H1 (cell line): ENCODE results near the gene ZBTB33. TPM values are rescaled to one million over a fixed set of nuclear protein-coding genes. Genes with fewer than 3 reads are reported as not detected.

Experiments used
- CTCF ChIA-PET: fragments of 300-600 bp; sonication (Branson Sonifier 250); formaldehyde crosslinking; loops from one replicate; lab custom pipeline; 2021; ENCODE audit not compliant: partially characterized antibody; lab: Charles Lee
- POLR2A ChIA-PET: fragments of 300-600 bp; sonication (Branson Sonifier 250); formaldehyde crosslinking; loops from one replicate; lab custom pipeline; 2021; ENCODE audit warnings: inconsistent platforms; ENCODE audit not compliant: partially characterized antibody; lab: Charles Lee
- DNase-seq, 2 experiments: peaks; one replicate each; pipeline versions ENCODE4 v3.0.0 to v3.0.0-alpha.2; 2010 to 2022; ENCODE audit warnings: low spot score in 2 of 2, low read depth in 1 of 2, mixed read lengths in 1 of 2
- FAIRE-seq: peaks from 2 replicates; lab custom pipeline; 2011; peaks lifted over from hg19 to GRCh38; lab: Jason Lieb, UNC
- H2AFZ ChIP-seq: 2 replicates; pipeline ENCODE4 v1.8.1; 2012; ENCODE audit warnings: low read length, inconsistent platforms
- H2AK5ac ChIP-seq: 2 replicates; pipeline ENCODE4 v1.6.1; 2013; ENCODE audit warnings: low read depth, low read length
- H2BK120ac ChIP-seq: replicated peaks from 2 replicates; pipeline ENCODE3; 2013; ENCODE audit warnings: low read depth, low read length, inconsistent platforms
- H2BK12ac ChIP-seq: 2 replicates; pipeline ENCODE4 v1.6.1; 2013; ENCODE audit warnings: low read depth, low read length
- H2BK15ac ChIP-seq: 2 replicates; pipeline ENCODE4 v1.6.1; 2013; ENCODE audit warnings: low read length
- H2BK20ac ChIP-seq: 2 replicates; pipeline ENCODE4 v1.6.1; 2013; ENCODE audit warnings: low read length
- H2BK5ac ChIP-seq: 2 replicates; pipeline ENCODE4 v1.6.1; 2013; ENCODE audit warnings: low read depth, low read length
- H3K14ac ChIP-seq: 2 replicates; pipeline ENCODE4 v1.6.1; 2013; ENCODE audit warnings: inconsistent platforms; ENCODE audit not compliant: insufficient read length
- H3K18ac ChIP-seq: 2 replicates; pipeline ENCODE4 v1.6.1; 2013; ENCODE audit warnings: low read length; ENCODE audit errors: extremely low read depth
- H3K23ac ChIP-seq: 2 replicates; pipeline ENCODE4 v1.6.1; 2013; ENCODE audit warnings: inconsistent platforms; ENCODE audit not compliant: insufficient read length
- H3K23me2 ChIP-seq: 2 replicates; pipeline ENCODE4 v1.6.1; 2013; ENCODE audit warnings: low read depth, low read length
- H3K27ac ChIP-seq: 2 replicates; pipeline ENCODE4 v1.6.1; 2011; ENCODE audit warnings: low read depth, low read length, inconsistent platforms
- H3K27me3 ChIP-seq, 4 experiments: replicated peaks in 1 of 4; 1 replicate in 1 of 4; 2 replicates in 3 of 4; pipeline versions ENCODE4 v1.6.1 to v1.8.1; 2011 to 2013; ENCODE audit warnings: low read length in 3 of 4, mild to moderate bottlenecking in 3 of 4, inconsistent platforms in 2 of 4, mixed read lengths in 2 of 4, moderate library complexity in 1 of 4; ENCODE audit not compliant: control insufficient read depth in 3 of 4, insufficient read depth in 3 of 4; ENCODE audit errors: extremely low read depth in 1 of 4
- H3K36me3 ChIP-seq, 4 experiments: 2 replicates each; pipeline versions ENCODE4 v1.6.1 to v1.8.1; 2011 to 2013; ENCODE audit warnings: mild to moderate bottlenecking in 4 of 4, low read length in 3 of 4, moderate library complexity in 2 of 4, control low read depth in 1 of 4, inconsistent platforms in 1 of 4; ENCODE audit not compliant: insufficient read depth in 4 of 4, control insufficient read depth in 2 of 4
- H3K4ac ChIP-seq: replicated peaks from 2 replicates; pipeline ENCODE3; 2013; ENCODE audit warnings: low read length, low read depth, mixed read lengths, inconsistent platforms; ENCODE audit not compliant: insufficient read length
- H3K4me1 ChIP-seq, 4 experiments: replicated peaks in 1 of 4; 1 replicate in 1 of 4; 2 replicates in 3 of 4; pipeline versions ENCODE4 v1.6.1 to v1.8.1; 2011 to 2013; ENCODE audit warnings: low read length in 3 of 4, inconsistent platforms in 2 of 4, mixed read lengths in 1 of 4; ENCODE audit not compliant: insufficient read depth in 4 of 4, control insufficient read depth in 3 of 4
- H3K4me2 ChIP-seq, 2 experiments: 2 replicates each; pipeline versions ENCODE4 v1.6.1 to v1.8.1; 2011 to 2013; ENCODE audit warnings: low read depth in 2 of 2, low read length in 2 of 2, control low read depth in 1 of 2, inconsistent platforms in 1 of 2, mild to moderate bottlenecking in 1 of 2; ENCODE audit not compliant: insufficient read depth in 1 of 2
- H3K4me3 ChIP-seq, 4 experiments: fragments of 200-600, 300-600 bp in 1 of 4; sonication (generic), shearing (Covaris generic), sonication (Bioruptor Twin) in 1 of 4; 2 replicates each; pipeline versions ENCODE4 v1.5.1 to v1.8.1; 2011 to 2016; ENCODE audit warnings: low read length in 4 of 4, low read depth in 3 of 4, control low read depth in 2 of 4, inconsistent platforms in 2 of 4, mild to moderate bottlenecking in 2 of 4, mixed read lengths in 1 of 4, moderate library complexity in 1 of 4; ENCODE audit not compliant: insufficient read depth in 2 of 4; ENCODE audit errors: extremely low read depth in 1 of 4
- H3K56ac ChIP-seq: replicated peaks from 2 replicates; pipeline ENCODE3; 2013; ENCODE audit warnings: low read depth, mild to moderate bottlenecking, mixed read lengths, low read length, inconsistent platforms; ENCODE audit not compliant: insufficient read length
- H3K79me1 ChIP-seq: 2 replicates; pipeline ENCODE4 v1.6.1; 2013; ENCODE audit warnings: low read depth, low read length, control low read depth
- H3K79me2 ChIP-seq, 2 experiments: 2 replicates each; pipeline versions ENCODE4 v1.6.1 to v1.8.1; 2012 to 2013; ENCODE audit warnings: low read length in 2 of 2, mild to moderate bottlenecking in 2 of 2, inconsistent platforms in 1 of 2; ENCODE audit not compliant: insufficient read depth in 2 of 2, control insufficient read depth in 1 of 2
- H3K9ac ChIP-seq, 4 experiments: replicated peaks in 1 of 4; 1 replicate in 1 of 4; 2 replicates in 3 of 4; pipeline versions ENCODE4 v1.6.1 to v1.8.1; 2011 to 2013; ENCODE audit warnings: low read depth in 3 of 4, low read length in 3 of 4, control low read depth in 2 of 4, mild to moderate bottlenecking in 2 of 4, moderate library complexity in 2 of 4, inconsistent platforms in 1 of 4; ENCODE audit errors: extremely low read depth in 1 of 4
- H3K9me3 ChIP-seq, 2 experiments: 2 replicates each; pipeline versions ENCODE4 v1.6.1 to v1.8.1; 2012 to 2013; ENCODE audit warnings: mild to moderate bottlenecking in 2 of 2, moderate library complexity in 2 of 2, control low read depth in 1 of 2, inconsistent platforms in 1 of 2, low read depth in 1 of 2, low read length in 1 of 2, mixed read lengths in 1 of 2; ENCODE audit not compliant: insufficient read depth in 2 of 2
- H4K20me1 ChIP-seq, 2 experiments: replicated peaks in 1 of 2; 2 replicates each; pipeline versions ENCODE3 to v1.8.1; 2011 to 2013; ENCODE audit warnings: inconsistent platforms in 2 of 2, low read length in 2 of 2, mild to moderate bottlenecking in 1 of 2; ENCODE audit not compliant: insufficient read depth in 2 of 2, control insufficient read depth in 1 of 2
- H4K5ac ChIP-seq: 2 replicates; pipeline ENCODE4 v1.6.1; 2013; ENCODE audit warnings: low read length, low read depth, mixed read lengths, inconsistent platforms; ENCODE audit not compliant: insufficient read length
- H4K8ac ChIP-seq: 2 replicates; pipeline ENCODE4 v1.8.0; 2013; ENCODE audit warnings: mild to moderate bottlenecking, moderate library complexity, low read length, inconsistent platforms; ENCODE audit not compliant: insufficient read depth; ENCODE audit errors: extremely low read depth
- H4K91ac ChIP-seq: replicated peaks from 2 replicates; pipeline ENCODE3; 2013; ENCODE audit warnings: low read length, mixed read lengths, inconsistent platforms; ENCODE audit not compliant: insufficient read length
- CBX8 ChIP-seq: fragments of 300-800, 300-1000 bp; sonication (generic); IDR thresholded peaks from 2 replicates; pipeline ENCODE4 v1.7.1; 2016; ENCODE audit warnings: low read depth, low read length, borderline replicate concordance
- CEBPB ChIP-seq: IDR thresholded peaks from 2 replicates; pipeline ENCODE4 v1.6.1; 2012; ENCODE audit warnings: low read depth, low read length
- CHD1 ChIP-seq: IDR thresholded peaks from 2 replicates; pipeline ENCODE4 v1.6.1; 2012; ENCODE audit warnings: low read depth, low read length, improper control_type of control experiment
- EZH2 ChIP-seq: fragments of 200-600 bp; sonication (generic); IDR thresholded peaks from 2 replicates; pipeline ENCODE4 v1.7.1; 2012; ENCODE audit warnings: low read depth, mild to moderate bottlenecking, moderate library complexity, low read length, inconsistent platforms; ENCODE audit not compliant: severe bottlenecking
- NANOG ChIP-seq: IDR thresholded peaks from 2 replicates; pipeline ENCODE4 v1.6.1; 2011; ENCODE audit warnings: low read length, low read depth, mild to moderate bottlenecking, inconsistent platforms; ENCODE audit not compliant: insufficient read depth, poor library complexity, severe bottlenecking
- SP4 ChIP-seq: IDR thresholded peaks from 2 replicates; pipeline ENCODE4 v1.6.1; 2012; ENCODE audit warnings: low read length, inconsistent platforms
- SRF ChIP-seq: IDR thresholded peaks from 2 replicates; pipeline ENCODE4 v1.6.1; 2011; ENCODE audit warnings: mild to moderate bottlenecking, low read depth, low read length, moderate library complexity
- WGBS, 2 experiments: shearing (Covaris generic) in 1 of 2; methylation state at CpG; one replicate each; pipeline versions ENCODE4 v1.1.6 to v1.1.7; 2013 to 2015; ENCODE audit warnings: low lambda C conversion rate in 2 of 2, mixed read lengths in 2 of 2, inconsistent platforms in 1 of 2, low coverage in 1 of 2, missing lambda C conversion rate in 1 of 2; ENCODE audit not compliant: insufficient replicate concordance in 2 of 2, insufficient coverage in 1 of 2, insufficient read length in 1 of 2; ENCODE audit errors: extremely low coverage in 1 of 2, missing lambda C conversion rate in 1 of 2; 5-methylcytosine and 5-hydroxymethylcytosine counted together
- polyA plus RNA-seq, 7 experiments: library from polyadenylated mRNA; depleted of rRNA in 3 of 7; stranded (reverse) in 5 of 7; unstranded in 2 of 7; fragments of >200 nt in 5 of 7; fragments of 200-250 nt in 2 of 7; gene quantifications; 1 replicate in 5 of 7; 2 replicates in 1 of 7; 4 replicates in 1 of 7; pipeline versions ENCODE4 v1.2.1 to v1.2.3, GENCODE V29; 2011 to 2013; ENCODE audit warnings: missing spikeins in 2 of 7, mixed read lengths in 2 of 7
- total RNA-seq: library from RNA; stranded (reverse); fragmentation: NEBNext Ultra II Directional; extraction: Animal tissue kit (Norgen Biotek cat#: 25700); gene quantifications from 2 replicates; pipeline ENCODE4 v1.2.1, GENCODE V29; 2021

ZBTB33 gene
- total and polyA plus RNA-seq, 2 of the 8 experiments (the other 6 are each of a cell fraction or from before 2014, with no cell fraction given) = 3.4 to 14.9 TPM

GRCh38 chrX:120302434-120302833 lies 51.8 kb downstream of the ZBTB33 start:
- H3K4me1 ChIP-seq = peaks cover 0 to 4% (median 1%) of the 10 kb centered on the region in 4 experiments; a peak in 3 of 7 replicates
- DNase-seq (no peak), FAIRE-seq (no peak)
- H3K18ac ChIP-seq = no peak overlapping the region
- H3K79me1 ChIP-seq = no peaks in the 10 kb centered on the region
- no peaks in the 10 kb centered on the region for H3K9me3 ChIP-seq
- no peak overlapping the region for H4K5ac ChIP-seq
- peaks cover 0 to 21% (median 10%) of the 10 kb centered on the region in 4 experiments; a peak in 5 of 7 replicates for H3K27me3 ChIP-seq
- no peaks in the 10 kb centered on the region for H4K20me1 ChIP-seq
- POLR2A ChIA-PET = interaction anchor here (1.2 kb wide), 1 partner anchor 52 kb away, joined by 4 read pairs; the partner anchor contains the start of gene ZBTB33
- H2BK5ac ChIP-seq = no peak overlapping the region
- H2BK12ac ChIP-seq = no peak overlapping the region
- no peak overlapping the region for H2BK15ac ChIP-seq
- H2AK5ac ChIP-seq = no peak overlapping the region
- no peaks in the 10 kb centered on the region for H3K36me3 ChIP-seq
- no peak overlapping the region for H2AFZ ChIP-seq
- no CpG with 5 or more reads among the region's 4 CpGs for WGBS, 2 experiments
- no peak overlapping the region for H3K4me3 ChIP-seq
- no peak overlapping the region for H4K91ac ChIP-seq
- H2BK120ac ChIP-seq = no peak overlapping the region
- no peak overlapping the region for H2BK20ac ChIP-seq
- H3K56ac ChIP-seq = no peak overlapping the region
- H3K4ac ChIP-seq = no peak overlapping the region
- no peak overlapping the region for H3K23ac ChIP-seq
- H3K79me2 ChIP-seq = no peaks in the 10 kb centered on the region
- H3K23me2 ChIP-seq = no peaks in the 10 kb centered on the region
- no peak overlapping the region for H3K9ac ChIP-seq
- no peak overlapping the region for H3K27ac ChIP-seq
- H3K4me2 ChIP-seq = no peak overlapping the region
- no peak overlapping the region for H3K14ac ChIP-seq
- CTCF ChIA-PET = interaction anchor here (2.4 kb wide), 1 partner anchor 51 kb away, joined by 8 read pairs; the partner anchor contains the start of gene ZBTB33
- H4K8ac ChIP-seq = no peak overlapping the region
- no peak for TF ChIP-seq CEBPB
- no peak for TF ChIP-seq NANOG
- no peak for TF ChIP-seq EZH2
- TF ChIP-seq CBX8 = no peak
- no peak for TF ChIP-seq SP4
- TF ChIP-seq SRF = no peak
- no peak for TF ChIP-seq CHD1
